Suprapubic skin (tissue), 4 donors: Measurements from ENCODE around the gene RAPGEF5.

Source experiments
- CTCF ChIP-seq, 2 donors: fragments of 200-600 bp in 1 of 2; fragments of 450-650 bp in 1 of 2; sonication (generic) in 1 of 2; IDR thresholded peaks; one replicate each; pipeline ENCODE4 v1.5.1; 2016 to 2019; ENCODE audit warnings: antibody characterized with exemption in 2 of 2, mild to moderate bottlenecking in 1 of 2, moderate library complexity in 1 of 2
- EP300 ChIP-seq: sonication (generic); formaldehyde crosslinking; IDR thresholded peaks from one replicate; pipeline ENCODE4 v1.6.1; 2017; ENCODE audit warnings: antibody characterized with exemption
- POLR2A ChIP-seq, 2 donors: fragments of 450-650 bp; IDR thresholded peaks; one replicate each; pipeline ENCODE4 v1.6.1; 2017; ENCODE audit warnings: antibody characterized with exemption in 2 of 2, mild to moderate bottlenecking in 2 of 2, moderate library complexity in 2 of 2
- POLR2AphosphoS5 ChIP-seq, 3 donors: sonication (generic); formaldehyde crosslinking; IDR thresholded peaks; one replicate each; pipeline ENCODE4 v1.6.1; 2017; ENCODE audit warnings: antibody characterized with exemption in 3 of 3

DNA sequence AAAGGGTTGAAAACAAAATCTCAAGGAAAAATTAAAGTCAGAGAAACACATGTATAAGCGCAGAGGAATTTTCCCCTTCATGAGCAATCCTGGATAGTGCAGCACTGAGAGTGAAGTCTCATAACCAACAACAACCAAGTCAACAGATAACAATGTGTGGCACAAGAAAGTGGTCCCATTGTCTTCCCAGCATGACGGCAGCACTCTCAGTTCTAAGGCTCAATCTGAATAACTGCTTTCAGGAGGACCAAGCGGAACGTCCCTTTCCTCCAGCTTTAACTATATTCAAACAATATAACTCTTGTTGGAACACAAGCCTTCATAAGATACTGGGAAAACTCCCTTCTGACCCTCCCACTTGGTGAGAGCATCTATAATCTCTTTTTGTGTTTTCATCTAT, 137.9 kb downstream of the RAPGEF5 start:
- TF ChIP-seq POLR2AphosphoS5 (IDR thresholded peaks at IDR 0.05) (no peak), POLR2A (IDR thresholded peaks at IDR 0.05) (no peak), CTCF (IDR thresholded peaks at IDR 0.05) (no peak), EP300 (no peak)
